A375 (cell line): ENCODE results near the gene CYP2S1. TPM values are rescaled to one million over a fixed set of nuclear protein-coding genes. Genes with fewer than 3 reads are reported as not detected.

Source experiments
- total RNA-seq: library from RNA; depleted of rRNA; stranded (reverse); fragments of >200 nt; shearing (Covaris generic); gene quantifications from 2 replicates; pipeline ENCODE4 v1.2.3, GENCODE V29; 2014; rRNA removed

The CYP2S1 gene, protein sequence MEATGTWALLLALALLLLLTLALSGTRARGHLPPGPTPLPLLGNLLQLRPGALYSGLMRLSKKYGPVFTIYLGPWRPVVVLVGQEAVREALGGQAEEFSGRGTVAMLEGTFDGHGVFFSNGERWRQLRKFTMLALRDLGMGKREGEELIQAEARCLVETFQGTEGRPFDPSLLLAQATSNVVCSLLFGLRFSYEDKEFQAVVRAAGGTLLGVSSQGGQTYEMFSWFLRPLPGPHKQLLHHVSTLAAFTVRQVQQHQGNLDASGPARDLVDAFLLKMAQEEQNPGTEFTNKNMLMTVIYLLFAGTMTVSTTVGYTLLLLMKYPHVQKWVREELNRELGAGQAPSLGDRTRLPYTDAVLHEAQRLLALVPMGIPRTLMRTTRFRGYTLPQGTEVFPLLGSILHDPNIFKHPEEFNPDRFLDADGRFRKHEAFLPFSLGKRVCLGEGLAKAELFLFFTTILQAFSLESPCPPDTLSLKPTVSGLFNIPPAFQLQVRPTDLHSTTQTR
- 0.05 and 0.75 TPM in 2 replicates for total RNA-seq

DNA sequence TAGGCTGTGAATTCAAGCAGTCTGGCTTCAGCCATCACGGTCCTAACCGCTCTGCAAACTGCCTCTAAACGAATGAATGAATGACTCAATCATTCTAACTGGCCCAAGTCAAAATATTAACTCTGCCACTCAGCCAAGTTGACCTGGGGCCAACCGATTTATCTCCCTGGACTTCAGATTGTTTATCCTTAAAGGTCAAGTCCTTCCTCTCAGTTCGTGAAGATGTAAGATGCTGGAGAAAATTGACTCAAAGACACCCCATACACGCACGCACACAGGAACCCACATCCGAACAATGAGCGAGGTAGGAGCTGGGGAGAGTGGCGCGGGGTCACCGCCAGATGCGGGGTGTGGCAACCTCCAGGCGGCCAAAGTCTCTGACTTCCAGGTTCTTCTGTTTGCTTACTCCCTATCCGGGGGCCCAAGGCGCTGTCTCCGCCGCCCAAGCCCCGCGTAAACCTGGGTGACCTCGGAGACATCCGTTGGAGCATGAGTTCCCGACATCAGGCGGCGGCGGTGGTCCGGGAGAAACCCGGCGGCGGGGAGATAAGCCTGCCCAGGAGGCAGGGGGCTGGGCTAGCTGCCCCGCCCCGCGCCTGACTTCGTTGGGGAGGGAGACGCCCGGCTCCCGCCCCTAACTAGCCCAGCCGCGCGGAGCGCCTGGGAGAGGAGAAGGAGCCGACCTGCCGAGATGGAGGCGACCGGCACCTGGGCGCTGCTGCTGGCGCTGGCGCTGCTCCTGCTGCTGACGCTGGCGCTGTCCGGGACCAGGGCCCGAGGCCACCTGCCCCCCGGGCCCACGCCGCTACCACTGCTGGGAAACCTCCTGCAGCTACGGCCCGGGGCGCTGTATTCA is at the start of gene CYP2S1:
CYP2S1 (plus strand) TSS at position 646 of the 856 bp plus-strand sequence; CDS start at position 692, 46 bp downstream.

DNA sequence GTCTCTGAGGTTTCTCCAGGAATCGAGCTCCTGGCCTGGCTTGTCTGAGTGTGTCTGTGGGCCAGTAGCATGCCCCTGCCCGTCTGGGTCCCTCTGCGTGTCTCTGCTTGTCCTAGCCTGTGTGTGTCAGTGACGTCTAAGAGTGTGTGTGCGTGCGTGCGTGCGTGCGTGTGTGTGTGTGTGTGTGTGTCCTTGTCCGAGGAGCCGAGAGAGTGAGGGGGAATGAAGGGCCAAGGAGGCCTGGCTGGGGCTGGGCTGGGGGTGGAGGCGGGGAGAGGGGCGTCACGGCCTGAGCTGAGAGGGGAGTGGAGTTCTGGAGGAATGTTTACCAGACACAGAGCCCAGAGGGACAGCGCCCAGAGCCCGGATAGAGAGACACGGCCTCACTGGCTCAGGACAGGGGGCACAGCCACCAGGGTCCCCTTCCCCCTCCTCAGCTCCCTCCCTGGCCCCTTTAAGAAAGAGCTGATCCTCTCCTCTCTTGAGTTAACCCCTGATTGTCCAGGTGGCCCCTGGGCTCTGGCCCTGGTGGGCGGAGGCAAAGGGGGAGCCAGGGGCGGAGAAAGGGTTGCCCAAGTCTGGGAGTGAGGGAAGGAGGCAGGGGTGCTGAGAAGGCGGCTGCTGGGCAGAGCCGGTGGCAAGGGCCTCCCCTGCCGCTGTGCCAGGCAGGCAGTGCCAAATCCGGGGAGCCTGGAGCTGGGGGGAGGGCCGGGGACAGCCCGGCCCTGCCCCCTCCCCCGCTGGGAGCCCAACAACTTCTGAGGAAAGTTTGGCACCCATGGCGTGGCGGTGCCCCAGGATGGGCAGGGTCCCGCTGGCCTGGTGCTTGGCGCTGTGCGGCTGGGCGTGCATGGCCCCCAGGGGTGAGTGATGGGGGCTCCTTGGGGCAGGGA is 25.8 kb downstream of the CYP2S1 start, which contains the start of gene AXL:
AXL (plus strand) TSS at position 609 of the 893 bp plus-strand sequence; CDS start at position 779, 170 bp downstream.

Other genes starting within 250 kb of the CYP2S1 start
- gene CYP2B6, start 201.9 kb upstream of the CYP2S1 start, total RNA-seq = not detected in 2 replicates
- gene CYP2A13, start 104.8 kb upstream of the CYP2S1 start, total RNA-seq = not detected in 2 replicates
- not detected in 2 replicates for gene CYP2F1, start 78.8 kb upstream of the CYP2S1 start, total RNA-seq
- gene AXL, start 26.0 kb downstream of the CYP2S1 start, total RNA-seq = 302 and 303 TPM in 2 replicates
- 215 and 217 TPM in 2 replicates for gene HNRNPUL1, start 71.2 kb downstream of the CYP2S1 start, total RNA-seq
- gene CCDC97, start 117.0 kb downstream of the CYP2S1 start, total RNA-seq = 17.7 and 19.9 TPM in 2 replicates
- 10.7 and 15.3 TPM in 2 replicates for gene TGFB1, start 160.7 kb downstream of the CYP2S1 start, total RNA-seq
- gene B9D2, start 170.9 kb downstream of the CYP2S1 start, total RNA-seq = 7.2 and 16.3 TPM in 2 replicates
- gene TMEM91, start 183.3 kb downstream of the CYP2S1 start, total RNA-seq = 1.4 and 2.3 TPM in 2 replicates
- gene EXOSC5, start 204.1 kb downstream of the CYP2S1 start, total RNA-seq = 91.0 and 93.2 TPM in 2 replicates
- 103 and 115 TPM in 2 replicates for gene BCKDHA, start 204.6 kb downstream of the CYP2S1 start, total RNA-seq
- gene B3GNT8, start 234.2 kb downstream of the CYP2S1 start, total RNA-seq = not detected in 2 replicates
- gene DMAC2, start 246.7 kb downstream of the CYP2S1 start, total RNA-seq = 32.9 and 35.2 TPM in 2 replicates
- gene ERICH4, start 249.9 kb downstream of the CYP2S1 start, total RNA-seq = not detected in 2 replicates